ENCODE data around the gene SOCS7.
"Not testable (repeated sequence)": the region's sequence is repeated elsewhere in the genome, so short reads cannot be mapped to it uniquely, and the experiment has no call there.

Gene SOCS7

GRCh38 chr17:38428643-38429371 is 77.2 kb downstream of the SOCS7 start:
- peak; percentile 76 for DNase-seq
- in situ Hi-C loops (cut with HindIII; ENCODE audit: low pct_ligation_motif_present, low pct_unique_long_range_greater_than_20kb, low sequenced_read_pairs): no loop called here

- in situ Hi-C loops (cut with HindIII; ENCODE audit: low pct_ligation_motif_present, low pct_unique_long_range_greater_than_20kb, low sequenced_read_pairs): no loop called here
- DNase-seq: no peak
Observed at GRCh38 chr17:38429476-38430100, 77.9 kb downstream of the SOCS7 start.

DNA sequence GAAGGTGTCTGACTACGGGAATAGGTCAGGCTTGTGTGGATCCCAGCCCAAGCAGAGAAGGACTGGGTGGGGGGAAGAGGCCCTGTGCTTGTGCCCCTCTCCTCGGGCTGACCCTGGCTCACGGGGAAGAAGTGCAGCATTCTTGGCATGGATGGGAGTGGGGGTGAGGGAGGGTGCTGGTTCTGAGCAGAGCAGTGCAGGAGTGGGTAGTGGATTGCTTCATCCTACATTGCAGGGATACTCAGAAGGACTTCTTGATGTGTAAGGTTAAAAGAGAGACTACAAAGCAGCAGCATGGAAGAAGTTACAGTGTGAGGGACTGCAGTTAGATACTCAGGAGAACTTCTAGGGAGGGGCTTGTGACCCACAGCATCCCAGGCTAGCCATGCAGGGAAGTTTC is 78.7 kb downstream of the SOCS7 start:
- DNase-seq: no peak
- in situ Hi-C loops (cut with HindIII; ENCODE audit: low pct_ligation_motif_present, low pct_unique_long_range_greater_than_20kb, low sequenced_read_pairs): no loop called here

GRCh38 chr17:38430822-38431221 is 79.2 kb downstream of the SOCS7 start:
- DNase-seq: no peak
- in situ Hi-C loops (cut with HindIII; ENCODE audit: low pct_ligation_motif_present, low pct_unique_long_range_greater_than_20kb, low sequenced_read_pairs): no loop called here

DNA sequence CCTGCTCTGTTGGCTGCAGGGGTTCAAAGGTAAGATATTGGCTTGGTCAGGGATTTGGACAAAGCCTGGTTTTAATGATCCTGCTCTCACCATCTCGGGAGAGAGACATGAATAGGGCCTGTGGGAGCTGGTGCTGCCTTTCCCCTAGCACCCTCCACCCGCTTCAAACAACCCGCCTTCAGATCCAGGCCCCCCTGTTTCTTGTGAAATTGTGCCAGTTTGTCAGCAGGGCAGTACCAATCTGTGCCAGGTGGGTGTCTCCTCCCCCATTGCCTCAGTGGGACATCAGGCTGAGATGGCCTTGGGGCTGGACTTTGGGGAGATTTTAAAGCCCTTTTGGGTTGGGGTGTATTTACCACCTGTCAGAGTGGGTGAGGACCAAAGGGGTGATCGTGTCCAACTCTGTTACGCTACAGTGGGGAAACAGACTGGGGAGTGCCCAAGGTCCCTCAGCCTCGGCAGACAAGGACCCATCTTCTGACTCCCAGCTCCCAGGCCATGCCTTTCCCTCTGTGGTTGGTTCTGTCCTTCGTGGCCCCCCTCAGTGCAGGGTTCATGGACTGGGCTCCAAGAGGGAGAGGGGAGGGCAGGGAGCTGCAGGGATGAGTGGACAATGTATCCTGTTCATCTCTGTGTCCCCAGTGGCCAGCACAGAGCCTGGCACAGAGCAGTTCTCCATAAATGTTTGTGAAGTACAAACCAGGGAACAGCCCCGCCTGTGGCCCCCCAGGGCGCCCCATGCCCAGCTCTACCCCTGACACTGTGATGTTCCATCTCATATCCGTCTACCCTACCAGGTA is 79.9 kb downstream of the SOCS7 start:
- no peak for DNase-seq
- in situ Hi-C loops (cut with HindIII; ENCODE audit: low pct_ligation_motif_present, low pct_unique_long_range_greater_than_20kb, low sequenced_read_pairs): no loop called here

GRCh38 chr17:38434178-38434665 is 82.6 kb downstream of the SOCS7 start:
- in situ Hi-C loops (cut with HindIII; ENCODE audit: low pct_ligation_motif_present, low pct_unique_long_range_greater_than_20kb, low sequenced_read_pairs): no loop called here
- no peak for DNase-seq

DNA sequence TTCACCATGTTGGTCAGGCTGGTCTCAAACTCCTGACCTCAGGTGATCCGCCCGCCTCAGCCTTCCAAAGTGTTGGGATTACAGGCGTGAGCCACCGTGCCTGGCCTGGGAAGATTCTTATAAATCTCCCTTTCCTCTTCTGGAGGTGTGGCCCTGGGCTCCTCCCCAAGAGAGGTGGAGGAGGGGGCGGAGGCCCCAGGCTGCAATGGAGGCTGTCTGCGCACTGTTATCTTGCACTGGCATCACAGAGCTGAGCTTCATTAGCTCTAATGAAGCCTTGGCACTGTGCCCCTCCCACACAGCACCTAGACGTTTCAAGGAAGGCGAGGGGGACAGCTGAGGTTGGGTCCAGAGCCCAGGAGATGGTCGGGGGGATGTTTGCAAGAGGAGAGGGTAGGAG is 84.2 kb downstream of the SOCS7 start:
- in situ Hi-C loops (cut with HindIII; ENCODE audit: low pct_ligation_motif_present, low pct_unique_long_range_greater_than_20kb, low sequenced_read_pairs): no loop called here
- DNase-seq: no peak

- DNase-seq: no peak
- in situ Hi-C loops (cut with HindIII; ENCODE audit: low pct_ligation_motif_present, low pct_unique_long_range_greater_than_20kb, low sequenced_read_pairs): no loop called here
Observed at GRCh38 chr17:38436386-38436785, 84.7 kb downstream of the SOCS7 start.

DNA sequence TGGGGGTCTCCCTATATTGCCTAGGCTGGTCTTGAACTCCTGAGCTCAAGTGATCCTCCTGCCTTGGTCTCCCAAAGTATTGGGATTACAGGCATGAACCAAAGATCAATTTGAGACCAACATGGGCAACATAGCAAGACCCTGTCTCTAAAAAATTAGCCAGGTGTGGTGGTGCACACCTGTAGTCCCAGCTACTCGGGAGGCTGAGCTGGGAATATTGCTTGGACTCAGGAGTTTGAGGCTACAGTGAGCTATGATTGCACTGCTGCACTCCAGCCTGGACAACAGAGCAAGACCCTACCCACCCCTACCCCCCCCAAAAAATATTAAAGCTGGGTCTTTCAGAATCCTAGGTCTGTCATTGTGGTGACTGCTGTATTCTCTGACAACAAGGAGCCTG is 85.7 kb downstream of the SOCS7 start:
- in situ Hi-C loops (cut with HindIII; ENCODE audit: low pct_ligation_motif_present, low pct_unique_long_range_greater_than_20kb, low sequenced_read_pairs): not testable (repeated sequence)

GRCh38 chr17:38439436-38439835 is 87.8 kb downstream of the SOCS7 start:
- no peak for DNase-seq

More for the DNA sequence above, 85.7 kb downstream of the SOCS7 start:
- DNase-seq: not testable (repeated sequence)

DNA sequence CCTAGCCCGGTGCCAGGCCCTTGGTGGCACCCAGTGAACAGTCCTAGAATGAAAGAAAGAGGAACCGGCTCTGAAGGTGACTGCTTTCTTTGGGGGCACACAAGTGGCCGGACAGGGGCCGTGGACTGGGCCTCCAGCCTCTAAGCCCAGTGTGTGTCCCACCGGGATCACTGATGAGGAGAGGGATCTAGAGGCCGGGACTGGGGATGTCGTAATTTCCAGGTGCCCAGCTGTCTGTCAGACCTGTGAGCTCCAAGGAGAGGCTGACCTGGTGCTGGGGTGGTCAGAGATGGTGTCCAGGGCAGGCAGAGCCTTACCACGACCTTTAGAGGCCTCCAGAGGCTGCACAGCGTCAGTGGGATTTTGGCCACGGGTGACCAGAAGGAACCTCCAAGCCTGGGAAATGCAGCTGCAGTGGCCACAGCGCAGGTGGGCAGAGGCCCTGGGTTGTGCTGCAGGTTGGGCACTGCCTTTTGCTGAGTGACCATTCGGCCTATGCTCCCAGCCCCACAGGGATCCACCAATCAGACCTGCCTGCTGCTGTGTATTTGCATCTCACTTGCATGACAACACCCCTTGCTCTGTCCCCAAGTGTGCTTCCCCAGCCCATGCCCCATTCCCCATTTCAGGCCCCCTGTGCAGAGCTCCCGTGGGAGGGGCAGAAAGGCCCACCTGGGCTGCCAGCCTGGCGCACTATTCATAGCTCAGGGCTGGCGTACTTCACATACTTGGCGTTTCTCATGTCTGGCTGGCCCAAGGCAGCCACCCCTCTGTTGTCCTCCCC is 89.2 kb downstream of the SOCS7 start:
- in situ Hi-C loops (cut with HindIII; ENCODE audit: low pct_ligation_motif_present, low pct_unique_long_range_greater_than_20kb, low sequenced_read_pairs): no loop called here
- DNase-seq: no peak

More at GRCh38 chr17:38439436-38439835, 87.8 kb downstream of the SOCS7 start:
- in situ Hi-C loops (cut with HindIII; ENCODE audit: low pct_ligation_motif_present, low pct_unique_long_range_greater_than_20kb, low sequenced_read_pairs): no loop called here

- in situ Hi-C loops (cut with HindIII; ENCODE audit: low pct_ligation_motif_present, low pct_unique_long_range_greater_than_20kb, low sequenced_read_pairs): no loop called here
- DNase-seq: no peak
Observed at GRCh38 chr17:38441429-38442061, 89.9 kb downstream of the SOCS7 start.

DNA sequence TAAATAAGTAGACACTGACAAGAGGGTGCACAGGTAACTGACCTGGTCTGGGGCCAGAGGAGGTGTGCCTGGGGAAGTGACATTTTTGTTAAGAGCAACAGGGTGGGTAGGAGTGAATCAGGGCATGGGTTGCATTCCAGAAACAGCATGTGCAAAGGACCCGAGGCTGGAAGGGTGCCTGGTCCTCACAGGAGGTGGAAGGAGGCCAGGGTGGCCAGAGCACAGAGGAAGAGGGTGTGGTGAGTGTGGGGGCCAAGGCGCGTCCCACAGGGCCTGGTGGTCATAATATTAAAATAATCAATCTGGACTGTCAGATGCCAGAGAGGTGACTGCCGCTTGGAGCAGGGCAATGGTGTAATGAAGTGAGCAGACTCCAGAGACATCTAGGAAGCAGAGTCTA is 90.9 kb downstream of the SOCS7 start:
- no peak for DNase-seq
- in situ Hi-C loops (cut with HindIII; ENCODE audit: low pct_ligation_motif_present, low pct_unique_long_range_greater_than_20kb, low sequenced_read_pairs): no loop called here

- DNase-seq: no peak
- in situ Hi-C loops (cut with HindIII; ENCODE audit: low pct_ligation_motif_present, low pct_unique_long_range_greater_than_20kb, low sequenced_read_pairs): no loop called here
Observed at GRCh38 chr17:38443356-38444031, 91.8 kb downstream of the SOCS7 start.

DNA sequence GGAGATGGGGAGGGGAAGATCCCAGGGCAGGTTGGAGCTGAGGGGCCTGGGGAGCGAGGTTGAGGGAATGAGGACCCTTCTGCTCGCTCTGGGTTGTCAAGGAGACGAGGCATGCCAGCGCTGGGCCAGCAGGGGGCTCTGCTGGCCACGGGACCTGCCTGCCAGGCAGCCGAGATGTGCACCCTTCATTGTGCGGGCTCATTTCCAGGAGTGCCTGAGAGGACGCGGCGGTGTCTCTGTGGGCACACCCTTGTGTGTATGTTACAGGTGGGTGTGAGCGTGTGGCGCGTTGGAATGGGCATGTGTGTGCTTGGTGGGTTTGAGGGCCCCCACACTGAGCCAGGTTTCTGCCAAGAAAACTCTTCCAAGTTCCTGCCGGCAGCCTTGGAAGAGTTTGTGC is 92.5 kb downstream of the SOCS7 start:
- in situ Hi-C loops (cut with HindIII; ENCODE audit: low pct_ligation_motif_present, low pct_unique_long_range_greater_than_20kb, low sequenced_read_pairs): no loop called here
- DNase-seq: peak; percentile 70

GRCh38 chr17:38447502-38448085 is 96.0 kb downstream of the SOCS7 start:
- in situ Hi-C loops (cut with HindIII; ENCODE audit: low pct_ligation_motif_present, low pct_unique_long_range_greater_than_20kb, low sequenced_read_pairs): no loop called here
- no peak for DNase-seq

- in situ Hi-C loops (cut with HindIII; ENCODE audit: low pct_ligation_motif_present, low pct_unique_long_range_greater_than_20kb, low sequenced_read_pairs): no loop called here
- DNase-seq: no peak
Observed at GRCh38 chr17:38448208-38448771, 96.6 kb downstream of the SOCS7 start.
